GM10847 (cell line): Measurements from ENCODE around the gene H19.

Experiments used
- POLR2A ChIP-seq: IDR thresholded peaks from 2 replicates; pipeline ENCODE4 v1.6.1; 2011; ENCODE audit not compliant: insufficient read length; ENCODE audit errors: extremely low read depth

The H19 gene

GRCh38 chr11:1990872-1991578, 6.6 kb downstream of the H19 start:
- no peak for TF ChIP-seq POLR2A

GRCh38 chr11:1989953-1990352, 7.7 kb downstream of the H19 start:
- no peak for TF ChIP-seq POLR2A

- TF ChIP-seq POLR2A: no peak
These were observed 8.8 kb downstream of the H19 start for GRCh38 chr11:1988667-1989317.

- no peak for TF ChIP-seq POLR2A
These were observed 9.5 kb downstream of the H19 start for GRCh38 chr11:1988174-1988573.

GRCh38 chr11:1987024-1987423, 10.6 kb downstream of the H19 start:
- no peak for TF ChIP-seq POLR2A

- TF ChIP-seq POLR2A: no peak
These were observed 14.1 kb downstream of the H19 start for GRCh38 chr11:1983601-1983961.

GRCh38 chr11:1982873-1983600, 14.6 kb downstream of the H19 start:
- no peak for TF ChIP-seq POLR2A

- no peak for TF ChIP-seq POLR2A
These were observed 18.0 kb downstream of the H19 start for GRCh38 chr11:1979607-1980006.

- no peak for TF ChIP-seq POLR2A
These were observed 18.7 kb downstream of the H19 start for GRCh38 chr11:1978720-1979473.

- TF ChIP-seq POLR2A: no peak
These were observed 22.5 kb downstream of the H19 start for GRCh38 chr11:1975185-1975584.

- no peak for TF ChIP-seq POLR2A
These were observed 26.7 kb downstream of the H19 start for GRCh38 chr11:1970956-1971355.

- no peak for TF ChIP-seq POLR2A
These were observed 27.9 kb downstream of the H19 start for GRCh38 chr11:1969776-1970175.

- no peak for TF ChIP-seq POLR2A
These were observed 28.6 kb downstream of the H19 start for GRCh38 chr11:1969035-1969434.

- no peak for TF ChIP-seq POLR2A
These were observed 29.1 kb downstream of the H19 start for GRCh38 chr11:1968454-1969002.

- TF ChIP-seq POLR2A: no peak
These were observed 29.9 kb downstream of the H19 start for GRCh38 chr11:1967641-1968225.

GRCh38 chr11:1966531-1966930, 31.1 kb downstream of the H19 start:
- no peak for TF ChIP-seq POLR2A

- no peak for TF ChIP-seq POLR2A
These were observed 32.7 kb downstream of the H19 start for GRCh38 chr11:1964955-1965354.
